ENCODE measurements around the gene SPO11. TPM values are rescaled to one million over a fixed set of nuclear protein-coding genes. Genes with fewer than 3 reads are reported as not detected.

Gene SPO11
- total RNA-seq, 1 experiment from 2014 or later, result not detected

- TF ChIP-seq CTCF (conservative IDR thresholded peaks at IDR 0.05; ENCODE audit: low read depth, low read length), result no peak
- TF ChIP-seq EZH2phosphoT487 (IDR thresholded peaks at IDR 0.05; ENCODE audit: borderline replicate concordance, low read length), result no peak
- TF ChIP-seq EZH2 (IDR thresholded peaks at IDR 0.05; ENCODE audit: low read length, unreplicated experiment), result no peak
- H3K4me3 ChIP-seq (ENCODE audit: low read length), result no peak overlapping the region
- no peaks in the 10 kb centered on the region for H4K20me1 ChIP-seq (ENCODE audit: low read length)
- intact Hi-C loops (cut with micrococcal nuclease), result no loop called here
- DNase-seq, result no peak
- no peak overlapping the region for H2AFZ ChIP-seq (ENCODE audit: low read length)
- no peak overlapping the region for H3K4me2 ChIP-seq (ENCODE audit: low read length)
- H3K27me3 ChIP-seq (ENCODE audit: low read length), result peaks cover 97% of the 10 kb centered on the region
- H3K9ac ChIP-seq (ENCODE audit: low read length), result no peak overlapping the region
- no peaks in the 10 kb centered on the region for H3K9me3 ChIP-seq (ENCODE audit: low read length)
- BruUV-seq (replicated peaks), result no TSS peak
- H3K9me2 ChIP-seq (replicated peaks; ENCODE audit: low read length), result no peaks in the 10 kb centered on the region
- ChIA-PET POLR2A (ENCODE audit: unreplicated experiment) (no interaction called here), CTCF (interaction anchor here (0.5 kb wide), 1 partner anchor 22 kb away, joined by 5 read pairs; no protein-coding TSS in a partner anchor)
- H3K36me3 ChIP-seq (ENCODE audit: low read depth, low read length), result no peaks in the 10 kb centered on the region
- H3K4me1 ChIP-seq (ENCODE audit: insufficient read depth, low read length), result no peaks in the 10 kb centered on the region
- ATAC-seq, result no peak
- no peaks in the 10 kb centered on the region for H3K79me2 ChIP-seq (ENCODE audit: low read length)
- no peak overlapping the region for H3K27ac ChIP-seq (ENCODE audit: low read length)
- no peaks in the 10 kb centered on the region for H3F3A ChIP-seq (ENCODE audit: low read length, unreplicated experiment)
Measured at GRCh38 chr20:57309544-57310115, 20.0 kb upstream of the SPO11 start.

GRCh38 chr20:57310821-57311514, 18.6 kb upstream of the SPO11 start:
- no peaks in the 10 kb centered on the region for H3F3A ChIP-seq (ENCODE audit: low read length, unreplicated experiment)
- H3K79me2 ChIP-seq (ENCODE audit: low read length), result no peaks in the 10 kb centered on the region
- H3K4me2 ChIP-seq (ENCODE audit: low read length), result no peak overlapping the region
- H3K9ac ChIP-seq (ENCODE audit: low read length), result no peak overlapping the region
- CTCF ChIA-PET, result no interaction called here
- TF ChIP-seq CTCF (conservative IDR thresholded peaks at IDR 0.05; ENCODE audit: low read depth, low read length) (no peak), EZH2phosphoT487 (IDR thresholded peaks at IDR 0.05; ENCODE audit: borderline replicate concordance, low read length) (no peak), EZH2 (IDR thresholded peaks at IDR 0.05; ENCODE audit: low read length, unreplicated experiment) (no peak)
- no peaks in the 10 kb centered on the region for H3K9me2 ChIP-seq (replicated peaks; ENCODE audit: low read length)
- no peak overlapping the region for H3K27ac ChIP-seq (ENCODE audit: low read length)
- no peak overlapping the region for H3K4me3 ChIP-seq (ENCODE audit: low read length)
- ATAC-seq (no peak), DNase-seq (no peak)
- peaks cover 96% of the 10 kb centered on the region for H3K27me3 ChIP-seq (ENCODE audit: low read length)
- BruUV-seq (replicated peaks), result no TSS peak
- H2AFZ ChIP-seq (ENCODE audit: low read length), result no peak overlapping the region
- H3K4me1 ChIP-seq (ENCODE audit: insufficient read depth, low read length), result no peaks in the 10 kb centered on the region
- H3K36me3 ChIP-seq (ENCODE audit: low read depth, low read length), result no peaks in the 10 kb centered on the region
- H3K9me3 ChIP-seq (ENCODE audit: low read length), result no peaks in the 10 kb centered on the region
- no peaks in the 10 kb centered on the region for H4K20me1 ChIP-seq (ENCODE audit: low read length)
- POLR2A ChIA-PET (ENCODE audit: unreplicated experiment), result no interaction called here
- intact Hi-C loops (cut with micrococcal nuclease), result no loop called here

DNA sequence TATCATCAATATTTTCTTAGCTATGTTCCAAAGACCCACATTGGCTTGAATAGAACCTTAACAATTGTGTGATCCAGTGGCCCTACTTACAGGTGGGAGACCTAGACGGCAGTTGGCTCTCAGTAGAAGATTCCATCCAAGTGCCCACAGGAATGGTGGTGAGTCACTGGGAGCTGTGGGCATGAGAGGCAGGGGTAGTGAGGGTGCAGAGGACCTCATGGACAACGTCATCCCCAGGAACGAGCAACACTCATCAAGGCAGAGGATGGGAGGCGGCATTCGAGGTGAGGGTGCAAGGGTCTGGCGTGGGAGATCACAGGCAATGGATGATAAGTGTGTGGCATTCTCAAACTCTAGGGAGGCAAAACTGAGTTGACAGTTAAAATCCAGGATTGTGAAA, 17.5 kb upstream of the SPO11 start:
- peaks cover 87% of the 10 kb centered on the region for H3K27me3 ChIP-seq (ENCODE audit: low read length)
- H3K9ac ChIP-seq (ENCODE audit: low read length), result no peak overlapping the region
- no peaks in the 10 kb centered on the region for H3K4me1 ChIP-seq (ENCODE audit: insufficient read depth, low read length)
- H2AFZ ChIP-seq (ENCODE audit: low read length), result no peak overlapping the region
- H3K36me3 ChIP-seq (ENCODE audit: low read depth, low read length), result no peaks in the 10 kb centered on the region
- H3K9me3 ChIP-seq (ENCODE audit: low read length), result no peaks in the 10 kb centered on the region
- no peak overlapping the region for H3K27ac ChIP-seq (ENCODE audit: low read length)
- ATAC-seq (no peak), DNase-seq (no peak)
- no peak overlapping the region for H3K4me3 ChIP-seq (ENCODE audit: low read length)
- no peak overlapping the region for H3K4me2 ChIP-seq (ENCODE audit: low read length)
- no peaks in the 10 kb centered on the region for H3K79me2 ChIP-seq (ENCODE audit: low read length)
- POLR2A ChIA-PET (ENCODE audit: unreplicated experiment), result no interaction called here
- CTCF ChIA-PET, result no interaction called here
- TF ChIP-seq EZH2phosphoT487 (IDR thresholded peaks at IDR 0.05; ENCODE audit: borderline replicate concordance, low read length) (no peak), CTCF (conservative IDR thresholded peaks at IDR 0.05; ENCODE audit: low read depth, low read length) (no peak), EZH2 (IDR thresholded peaks at IDR 0.05; ENCODE audit: low read length, unreplicated experiment) (no peak)
- no peaks in the 10 kb centered on the region for H3F3A ChIP-seq (ENCODE audit: low read length, unreplicated experiment)
- H4K20me1 ChIP-seq (ENCODE audit: low read length), result no peaks in the 10 kb centered on the region
- no TSS peak for BruUV-seq (replicated peaks)
- H3K9me2 ChIP-seq (replicated peaks; ENCODE audit: low read length), result no peaks in the 10 kb centered on the region
- intact Hi-C loops (cut with micrococcal nuclease), result no loop called here

Measured in PC-3 (cell line).